Hepatocyte (in vitro differentiated cells): ENCODE measurements around the gene METRN. TPM values are rescaled to one million over a fixed set of nuclear protein-coding genes. Genes with fewer than 3 reads are reported as not detected.

Experiments used
- DNase-seq: peaks from one replicate; pipeline ENCODE4 v3.0.0-alpha.2; 2016; ENCODE audit warnings: low spot score
- H2AFZ ChIP-seq: fragments of 200-600 bp; sonication (generic); 2 replicates; pipeline ENCODE4 v1.6.0; 2016; ENCODE audit warnings: antibody characterized with exemption, mild to moderate bottlenecking
- H3K27ac ChIP-seq: fragments of 200-600 bp; sonication (generic); 2 replicates; pipeline ENCODE4 v1.5.1; 2016; ENCODE audit warnings: mild to moderate bottlenecking
- H3K27me3 ChIP-seq: fragments of 200-600 bp; sonication (generic); 2 replicates; pipeline ENCODE4 v1.6.1; 2016
- H3K36me3 ChIP-seq: fragments of 200-600 bp; sonication (generic); replicated peaks from 2 replicates; pipeline ENCODE4 v1.5.1; 2016; ENCODE audit warnings: low read depth; ENCODE audit not compliant: insufficient read depth
- H3K4me1 ChIP-seq: fragments of 200-600 bp; sonication (generic); 2 replicates; pipeline ENCODE4 v1.5.1; 2016; ENCODE audit warnings: mild to moderate bottlenecking, moderate library complexity; ENCODE audit not compliant: insufficient read depth
- H3K4me2 ChIP-seq: fragments of 200-600 bp; sonication (generic); 2 replicates; pipeline ENCODE4 v1.6.0; 2016
- H3K4me3 ChIP-seq: fragments of 200-600 bp; sonication (generic); 2 replicates; pipeline ENCODE4 v1.5.1; 2016; ENCODE audit warnings: mild to moderate bottlenecking
- H3K79me2 ChIP-seq: fragments of 200-600 bp; sonication (generic); 2 replicates; pipeline ENCODE4 v1.6.0; 2017; ENCODE audit warnings: mild to moderate bottlenecking
- H3K9me2 ChIP-seq: fragments of 200-600 bp; sonication (generic); replicated peaks from 2 replicates; pipeline ENCODE4 v1.6.0; 2017; ENCODE audit warnings: mild to moderate bottlenecking; ENCODE audit not compliant: insufficient read depth
- H3K9me3 ChIP-seq: fragments of 200-600 bp; sonication (generic); 2 replicates; pipeline ENCODE4 v1.5.1; 2016; ENCODE audit warnings: low read depth, mild to moderate bottlenecking
- H4K20me1 ChIP-seq: fragments of 200-600 bp; sonication (generic); 2 replicates; pipeline ENCODE4 v1.6.0; 2016; ENCODE audit warnings: mild to moderate bottlenecking; ENCODE audit not compliant: insufficient read depth, poor library complexity, severe bottlenecking
- EZH2 ChIP-seq: fragments of 200-600 bp; sonication (generic); IDR thresholded peaks from 2 replicates; pipeline ENCODE4 v1.6.1; 2016; ENCODE audit warnings: antibody characterized with exemption, mild to moderate bottlenecking, borderline replicate concordance
- EZH2phosphoT487 ChIP-seq: fragments of 200-600 bp; sonication (generic); IDR thresholded peaks from one replicate; pipeline ENCODE4 v1.6.1; 2018; ENCODE audit warnings: antibody characterized with exemption, mild to moderate bottlenecking, low read depth, moderate library complexity; ENCODE audit not compliant: unreplicated experiment, severe bottlenecking
- WGBS: methylation state at CpG from one replicate; pipeline ENCODE4 v1.1.6; 2016; ENCODE audit warnings: low lambda C conversion rate; ENCODE audit errors: missing lambda C conversion rate; 5-methylcytosine and 5-hydroxymethylcytosine counted together
- polyA plus RNA-seq: library from polyadenylated mRNA; unstranded; fragments of >200 nt; fragmentation: Nextera tagmentation; extraction: Ambion mirVana; gene quantifications from 2 replicates; pipeline ENCODE4 v1.2.1, GENCODE V29; 2016
- total RNA-seq: library from RNA; depleted of rRNA; stranded (reverse); fragments of >200 nt; gene quantifications from 2 replicates; pipeline ENCODE4 v1.2.3, GENCODE V29; 2014
- TF ChIP-seq, protein P1 (sequence below): fragments of 200-600 bp; sonication (generic); IDR thresholded peaks from 2 replicates; pipeline ENCODE4 v1.5.1; 2016; ENCODE audit warnings: antibody characterized with exemption, mild to moderate bottlenecking; ENCODE audit not compliant: poor library complexity

Gene METRN
- total and polyA plus RNA-seq, 2 experiments from 2014 or later, result 22.7 to 68.1 TPM

DNA sequence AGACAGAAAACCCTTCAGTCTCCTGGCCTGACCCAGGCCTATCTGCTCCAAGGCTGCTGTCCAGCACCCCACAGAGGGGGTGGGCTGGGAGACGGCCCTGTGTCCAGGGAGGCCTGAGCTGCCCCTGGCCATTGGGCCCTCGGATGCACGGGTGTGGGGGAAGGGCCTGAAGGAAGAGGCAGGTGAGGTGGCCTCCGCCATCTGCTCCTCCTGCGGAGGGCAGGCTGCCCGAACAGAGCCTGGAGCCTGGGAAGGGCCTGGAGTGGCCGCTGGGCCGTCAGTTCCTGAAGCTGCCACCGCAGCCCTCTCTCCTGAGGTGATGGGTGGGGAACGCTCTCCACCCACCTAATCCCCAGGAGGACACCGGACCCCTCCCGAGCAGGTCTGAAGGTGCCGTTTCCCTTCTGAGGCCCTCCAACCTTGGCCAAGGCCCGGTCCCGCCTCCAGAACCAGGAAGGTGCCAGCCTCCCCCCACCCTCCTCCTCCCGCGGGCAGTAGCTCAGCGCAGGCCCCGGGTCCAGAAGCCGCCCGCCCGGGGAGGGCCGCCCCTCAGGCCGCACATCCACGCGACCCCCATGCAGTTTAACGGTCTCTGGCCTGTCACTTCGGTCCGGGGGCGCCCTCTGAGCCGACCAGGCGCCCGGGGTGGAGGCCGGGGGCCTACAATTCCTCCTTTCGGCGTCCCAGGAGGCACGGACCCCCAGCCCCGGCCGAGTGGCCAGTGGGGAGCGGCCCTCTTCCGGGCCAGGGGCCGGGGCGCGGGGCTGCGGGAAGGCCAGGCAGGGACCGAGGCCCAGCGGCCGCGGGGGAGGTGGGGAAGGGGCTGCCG, 10.2 kb upstream of the METRN start:
- no peak overlapping the region for H3K4me3 ChIP-seq
- DNase-seq, result no peak
- no peak overlapping the region for H3K4me2 ChIP-seq
- no peak overlapping the region for H3K27ac ChIP-seq
- no peaks in the 10 kb centered on the region for H3K9me2 ChIP-seq
- H3K27me3 ChIP-seq, result peaks cover 87% of the 10 kb centered on the region
- no peaks in the 10 kb centered on the region for H3K36me3 ChIP-seq
- WGBS, result 32% methylated on average over 27 of the region's 50 CpGs
- no peaks in the 10 kb centered on the region for H3K9me3 ChIP-seq
- no peak overlapping the region for H2AFZ ChIP-seq
- H3K4me1 ChIP-seq, result no peaks in the 10 kb centered on the region
- no peaks in the 10 kb centered on the region for H4K20me1 ChIP-seq
- no peaks in the 10 kb centered on the region for H3K79me2 ChIP-seq
- TF ChIP-seq, protein P1, sequence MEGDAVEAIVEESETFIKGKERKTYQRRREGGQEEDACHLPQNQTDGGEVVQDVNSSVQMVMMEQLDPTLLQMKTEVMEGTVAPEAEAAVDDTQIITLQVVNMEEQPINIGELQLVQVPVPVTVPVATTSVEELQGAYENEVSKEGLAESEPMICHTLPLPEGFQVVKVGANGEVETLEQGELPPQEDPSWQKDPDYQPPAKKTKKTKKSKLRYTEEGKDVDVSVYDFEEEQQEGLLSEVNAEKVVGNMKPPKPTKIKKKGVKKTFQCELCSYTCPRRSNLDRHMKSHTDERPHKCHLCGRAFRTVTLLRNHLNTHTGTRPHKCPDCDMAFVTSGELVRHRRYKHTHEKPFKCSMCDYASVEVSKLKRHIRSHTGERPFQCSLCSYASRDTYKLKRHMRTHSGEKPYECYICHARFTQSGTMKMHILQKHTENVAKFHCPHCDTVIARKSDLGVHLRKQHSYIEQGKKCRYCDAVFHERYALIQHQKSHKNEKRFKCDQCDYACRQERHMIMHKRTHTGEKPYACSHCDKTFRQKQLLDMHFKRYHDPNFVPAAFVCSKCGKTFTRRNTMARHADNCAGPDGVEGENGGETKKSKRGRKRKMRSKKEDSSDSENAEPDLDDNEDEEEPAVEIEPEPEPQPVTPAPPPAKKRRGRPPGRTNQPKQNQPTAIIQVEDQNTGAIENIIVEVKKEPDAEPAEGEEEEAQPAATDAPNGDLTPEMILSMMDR, result no peak
- TF ChIP-seq EZH2 (no peak), EZH2phosphoT487 (no peak)

DNA sequence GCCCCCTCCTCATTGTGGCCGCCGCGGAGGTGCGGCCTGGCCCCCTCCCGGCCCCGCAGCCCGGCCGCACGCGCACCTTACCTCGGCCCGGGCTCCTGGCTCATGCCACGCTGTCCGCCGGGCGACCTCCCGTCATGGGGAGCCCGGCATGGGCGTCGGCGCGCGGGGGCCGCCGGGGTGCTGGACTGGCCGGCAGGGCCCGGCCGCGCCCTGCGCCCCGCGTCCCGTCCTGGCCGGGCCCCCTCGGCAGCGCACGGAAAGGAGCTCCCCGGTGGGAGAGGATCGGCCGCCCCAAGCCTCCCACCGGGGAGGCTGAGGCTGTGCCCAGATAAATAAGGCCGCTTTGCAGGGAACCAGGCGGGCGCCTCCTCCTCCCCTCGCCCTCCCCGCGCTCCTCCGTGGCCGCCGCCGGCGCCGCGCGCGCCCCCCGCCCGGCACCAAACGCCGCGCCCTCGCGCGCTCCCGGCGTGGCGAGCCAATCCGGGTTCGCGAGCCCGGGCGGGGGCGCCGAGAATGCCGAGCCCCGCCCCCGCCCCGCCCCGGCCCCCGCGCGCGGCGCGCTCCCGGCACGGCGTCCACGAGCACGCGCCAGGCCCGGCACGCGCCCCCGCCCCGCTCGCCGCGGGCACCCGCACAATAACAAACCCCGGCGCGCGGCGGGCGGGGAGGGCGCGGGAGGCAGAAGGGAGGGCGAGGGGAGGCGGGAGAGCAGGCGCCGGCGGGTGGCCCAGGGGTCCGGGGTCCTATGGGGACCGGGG, 9.3 kb upstream of the METRN start, which contains the start of gene FBXL16:
TSS of gene FBXL16 (minus strand) at position 371 of the 758 bp plus-strand sequence. CDS start 8,396 bp downstream, outside the sequence.
- Histone ChIP-seq H3K4me3 (no peak within 1 kb of the TSS), H4K20me1 (no peaks in the 10 kb centered on the region), H3K9me2 (no peaks in the 10 kb centered on the region), H3K36me3 (no peaks in the 10 kb centered on the region), H3K27me3 (peaks cover 85% of the 10 kb centered on the region), H3K4me1 (no peaks in the 10 kb centered on the region), H3K79me2 (no peaks in the 10 kb centered on the region), H3K4me2 (peak within 1 kb of the TSS; percentile 54), H3K27ac (no peak within 1 kb of the TSS), H2AFZ (no peak within 1 kb of the TSS), H3K9me3 (no peaks in the 10 kb centered on the region)
- TF ChIP-seq EZH2phosphoT487, result no peak
- 0% methylated on average over 10 of the region's 115 CpGs for WGBS
- DNase-seq, result no peak

DNA sequence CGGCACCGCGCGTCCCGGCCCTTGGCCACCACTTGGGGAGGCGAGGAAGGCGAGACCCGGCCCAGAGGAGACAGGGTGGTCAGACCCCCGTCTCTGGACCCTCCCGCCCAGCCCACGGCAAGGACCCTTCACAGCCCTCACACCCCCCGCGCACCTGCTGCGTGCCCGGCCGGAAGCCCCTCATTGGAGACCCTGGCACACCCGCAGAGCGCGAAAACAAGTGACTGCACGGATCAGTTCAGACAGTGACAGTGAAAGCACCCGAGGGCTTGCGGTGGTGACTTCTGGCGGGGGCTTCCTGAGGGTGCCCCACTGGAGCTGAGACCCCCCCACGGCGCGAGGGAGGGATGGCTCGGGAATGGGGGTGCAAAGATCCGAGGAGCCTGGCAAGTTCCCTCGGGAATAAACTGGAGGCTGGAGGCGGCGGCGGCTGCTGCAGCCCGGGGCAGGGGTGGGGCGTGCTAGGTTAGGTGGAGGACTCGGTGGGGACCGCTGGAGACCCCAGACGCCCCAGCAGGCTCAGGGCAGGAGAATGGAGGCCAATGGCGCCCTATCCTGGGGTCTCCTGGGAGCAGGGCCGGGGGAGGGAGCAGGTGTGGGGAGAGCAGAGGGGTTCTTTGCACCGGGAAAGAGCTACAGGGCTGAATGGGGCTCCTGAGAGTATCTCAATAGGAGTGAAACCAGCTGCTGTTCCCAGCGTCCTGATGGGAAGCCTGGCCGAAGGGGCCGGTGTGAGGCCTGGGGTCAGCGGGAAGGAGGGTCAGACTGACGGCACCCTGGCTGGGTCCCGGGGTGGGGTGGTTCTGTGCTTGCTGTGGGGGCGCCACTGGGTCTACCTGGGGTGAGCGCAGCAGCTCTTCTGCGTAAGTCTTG, 8.5 kb upstream of the METRN start:
- WGBS, result 8% methylated on average over 39 of the region's 49 CpGs
- H3K9me2 ChIP-seq, result no peaks in the 10 kb centered on the region
- no peak overlapping the region for H2AFZ ChIP-seq
- peaks cover 85% of the 10 kb centered on the region for H3K27me3 ChIP-seq
- H3K4me1 ChIP-seq, result no peaks in the 10 kb centered on the region
- H3K9me3 ChIP-seq, result no peaks in the 10 kb centered on the region
- H3K36me3 ChIP-seq, result no peaks in the 10 kb centered on the region
- H3K4me2 ChIP-seq, result peak overlapping the region; percentile 54
- no peak for DNase-seq
- TF ChIP-seq EZH2phosphoT487 (peak; percentile 34), EZH2 (peak; percentile 82)
- TF ChIP-seq, protein P1, result no peak
- H3K79me2 ChIP-seq, result no peaks in the 10 kb centered on the region
- no peak overlapping the region for H3K27ac ChIP-seq
- H3K4me3 ChIP-seq, result no peak overlapping the region
- H4K20me1 ChIP-seq, result no peaks in the 10 kb centered on the region
